ENCODE results near the gene RILPL1.
"Not testable (repeated sequence)": the region's sequence is repeated elsewhere in the genome, so short reads cannot be mapped to it uniquely, and the experiment has no call there.

RILPL1 gene

GRCh38 chr12:123492339-123493039 lies 41.0 kb downstream of the RILPL1 start:
- not testable (repeated sequence) for DNase-seq

GRCh38 chr12:123491481-123491880 lies 42.0 kb downstream of the RILPL1 start:
- DNase-seq: no peak

- no peak for DNase-seq
Measured at GRCh38 chr12:123491056-123491455, 42.5 kb downstream of the RILPL1 start.

DNA sequence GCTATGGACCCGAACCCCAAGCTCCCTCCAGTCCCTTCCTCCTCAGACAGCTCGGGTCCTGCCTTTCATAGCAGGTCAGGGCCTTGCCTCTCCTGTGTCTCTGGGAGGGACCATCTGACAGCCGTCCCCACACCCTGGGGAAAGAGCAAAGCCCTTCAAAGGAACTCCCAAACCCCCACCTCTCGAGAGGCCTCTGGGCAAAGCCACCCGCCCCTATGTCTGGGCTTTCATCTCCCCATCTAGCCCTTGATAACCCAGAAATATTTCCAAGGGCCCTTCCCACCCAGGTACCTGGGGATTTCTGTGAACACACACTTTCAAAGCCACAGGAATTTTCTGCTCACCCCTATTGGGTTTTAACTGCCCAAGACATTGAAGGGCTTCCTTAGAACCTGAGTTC lies 43.4 kb downstream of the RILPL1 start:
- DNase-seq: no peak

DNA sequence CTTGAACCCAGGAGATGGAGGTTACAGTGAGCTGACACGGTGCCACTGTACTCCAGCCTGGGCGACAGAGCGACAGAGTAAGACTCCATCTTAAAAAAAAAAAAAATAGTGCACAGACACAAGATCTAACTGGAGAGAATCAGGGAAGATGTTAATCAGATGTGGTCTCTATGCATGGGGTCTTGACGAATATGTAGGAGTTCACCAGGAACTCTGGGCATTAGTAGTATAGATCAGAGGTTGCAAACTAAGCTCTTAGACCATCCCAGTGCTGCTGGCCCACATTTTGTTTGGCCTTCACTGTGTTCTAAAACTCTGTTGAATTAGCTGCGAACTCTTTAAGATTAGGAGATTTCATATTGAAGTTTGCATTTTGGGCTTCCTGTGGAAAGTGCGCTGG lies 43.9 kb downstream of the RILPL1 start:
- no peak for DNase-seq

DNA sequence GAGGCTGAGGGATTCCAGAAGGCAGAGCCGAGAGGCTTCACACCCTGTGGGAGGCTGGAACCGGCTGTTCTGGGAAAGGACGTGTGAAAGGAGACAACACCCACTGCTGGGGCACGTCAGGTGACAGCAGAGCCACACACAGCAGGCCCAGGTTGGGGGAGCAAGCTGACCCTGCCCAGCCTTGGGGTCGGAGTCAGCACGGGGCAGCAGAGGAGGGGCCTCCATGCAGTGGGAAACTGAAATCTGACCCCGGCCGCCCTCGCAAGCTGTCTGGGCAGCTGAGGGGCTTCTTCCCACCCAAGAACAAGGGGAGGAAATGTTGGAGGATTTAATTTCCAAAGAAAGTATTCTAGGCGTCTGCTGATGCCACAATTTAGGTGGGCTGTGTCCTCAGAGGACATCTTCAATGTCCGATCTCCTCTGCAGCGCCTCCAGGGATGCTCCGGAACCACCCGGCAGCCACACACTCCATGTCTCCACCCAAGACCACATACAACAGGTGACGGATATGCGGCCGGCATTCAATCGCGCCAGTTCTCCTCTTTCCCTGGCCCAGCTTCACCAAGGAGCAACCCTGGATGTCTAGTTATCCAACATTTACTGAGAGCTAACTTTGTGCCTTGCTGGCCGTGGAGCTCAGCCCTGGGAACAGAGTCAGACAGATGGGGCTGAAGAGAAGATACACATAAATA lies 44.8 kb downstream of the RILPL1 start:
- no peak for DNase-seq

GRCh38 chr12:123487428-123487827 lies 46.1 kb downstream of the RILPL1 start:
- DNase-seq: no peak

DNA sequence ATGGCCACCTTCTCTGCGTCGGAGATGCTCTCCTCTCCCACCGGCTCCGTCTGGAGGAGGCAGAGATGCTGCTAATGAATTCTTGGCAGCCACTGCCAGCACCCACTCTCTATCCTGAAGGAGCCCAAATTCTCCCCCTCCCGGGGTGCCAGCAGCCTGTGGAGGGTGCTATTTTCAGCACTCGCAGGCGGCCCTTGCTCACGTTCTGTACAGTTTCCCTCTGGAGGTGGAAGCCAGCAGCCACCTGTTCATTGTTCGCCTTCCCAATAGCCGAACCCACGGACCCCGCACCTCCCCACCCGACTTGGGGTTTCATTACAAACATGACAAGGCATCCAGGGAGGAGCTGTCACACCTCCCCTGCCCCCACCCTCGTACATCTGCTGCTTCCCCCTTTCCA lies 47.8 kb downstream of the RILPL1 start:
- no peak for DNase-seq

GRCh38 chr12:123483602-123484248 lies 49.8 kb downstream of the RILPL1 start:
- no peak for DNase-seq

GRCh38 chr12:123482876-123483275 lies 50.6 kb downstream of the RILPL1 start:
- DNase-seq: no peak

- DNase-seq: not testable (repeated sequence)
Measured at GRCh38 chr12:123481251-123481650, 52.3 kb downstream of the RILPL1 start.

DNA sequence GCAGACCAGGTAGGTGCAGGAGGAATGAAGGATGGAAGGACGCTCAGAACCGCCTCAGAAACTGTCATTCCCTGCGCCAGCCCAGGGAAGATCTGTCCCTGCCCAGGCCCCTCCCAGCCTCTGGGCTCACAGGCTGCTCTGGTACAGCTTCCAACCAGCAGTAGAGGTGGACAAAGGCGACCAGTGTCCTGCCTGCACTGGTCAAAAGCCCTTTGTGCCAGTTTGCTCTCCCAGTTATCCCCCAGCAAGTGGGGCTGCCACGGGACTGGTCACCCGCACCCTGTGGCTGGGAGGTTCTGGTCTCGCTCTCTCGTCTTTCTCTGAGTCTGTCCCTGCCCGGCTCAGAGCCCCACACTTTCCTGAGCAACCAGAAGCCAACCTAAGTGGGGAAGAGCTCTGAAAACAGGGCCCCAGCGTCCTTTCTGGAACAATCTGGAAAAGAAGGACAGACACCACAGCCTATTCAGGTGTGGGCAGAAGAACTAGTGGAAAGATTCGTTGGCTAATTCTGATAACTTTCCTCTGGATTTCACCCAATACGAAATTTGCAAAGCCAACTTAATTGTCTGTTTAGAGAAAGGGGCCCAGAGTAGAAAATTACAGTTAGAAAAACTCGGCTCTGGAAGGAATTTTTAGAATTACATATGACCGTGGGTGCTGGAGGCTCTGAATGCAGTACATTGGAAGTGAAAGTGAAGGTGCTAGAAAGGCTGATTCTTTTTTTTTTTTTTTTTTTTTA lies 53.9 kb downstream of the RILPL1 start:
- no peak for DNase-seq

GRCh38 chr12:123478762-123479161 lies 54.8 kb downstream of the RILPL1 start:
- DNase-seq: no peak

DNA sequence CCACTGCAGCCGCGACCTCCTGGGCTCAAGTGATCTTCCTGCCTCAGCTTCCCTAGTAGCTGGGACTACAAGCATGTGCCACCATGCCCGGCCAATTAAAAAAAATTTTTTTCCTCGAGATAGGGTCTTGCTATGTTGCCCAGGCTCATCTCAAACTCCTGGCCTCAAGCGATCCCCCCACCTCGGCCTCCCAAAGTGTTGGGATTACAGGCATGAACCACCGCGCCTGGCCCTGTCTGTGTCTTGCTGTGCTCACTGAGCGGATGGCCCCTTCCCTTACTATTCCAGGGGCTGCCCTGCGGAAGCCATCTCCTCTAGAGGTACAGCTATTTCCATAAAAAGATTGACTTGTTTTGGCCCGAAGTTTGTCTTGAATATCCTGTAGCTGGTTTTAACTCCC lies 55.5 kb downstream of the RILPL1 start:
- DNase-seq: no peak

- no peak for DNase-seq
Measured at GRCh38 chr12:123475246-123475703, 58.2 kb downstream of the RILPL1 start.

DNA sequence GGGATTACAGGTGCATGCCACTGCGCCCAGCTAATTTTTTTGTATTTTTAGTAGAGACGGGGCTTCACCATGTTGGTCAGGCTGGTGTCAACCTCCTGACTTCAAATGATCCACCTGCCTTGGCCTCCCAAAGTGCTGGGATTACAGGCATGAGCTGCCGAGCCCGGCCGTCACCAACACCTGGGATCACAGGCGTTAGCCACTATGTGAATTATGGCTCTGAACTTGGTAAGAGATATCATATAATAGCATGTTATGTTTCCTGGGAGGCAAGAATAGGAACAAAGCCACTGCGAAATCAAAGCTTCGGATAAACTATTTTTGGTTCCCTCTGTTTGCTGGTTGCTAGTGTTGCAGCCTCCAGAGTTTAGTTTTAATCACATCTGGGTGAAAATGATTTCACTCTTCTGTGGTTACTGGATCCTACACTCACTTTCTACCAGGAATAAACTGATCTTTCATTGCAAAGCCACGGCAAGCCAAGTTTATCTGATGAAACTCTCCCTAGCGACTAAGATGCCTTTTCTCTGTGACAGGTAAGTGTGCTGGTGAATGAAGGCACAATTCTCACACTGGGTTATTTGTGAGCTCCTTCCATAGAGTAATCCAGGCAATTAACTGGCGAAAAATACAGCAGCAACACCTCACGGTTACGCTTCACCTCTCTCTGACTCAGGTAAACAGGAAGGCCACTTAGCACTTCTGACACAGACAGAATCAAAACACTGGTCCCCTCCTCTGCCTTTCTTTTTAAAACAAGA lies 58.9 kb downstream of the RILPL1 start:
- no peak for DNase-seq

DNA sequence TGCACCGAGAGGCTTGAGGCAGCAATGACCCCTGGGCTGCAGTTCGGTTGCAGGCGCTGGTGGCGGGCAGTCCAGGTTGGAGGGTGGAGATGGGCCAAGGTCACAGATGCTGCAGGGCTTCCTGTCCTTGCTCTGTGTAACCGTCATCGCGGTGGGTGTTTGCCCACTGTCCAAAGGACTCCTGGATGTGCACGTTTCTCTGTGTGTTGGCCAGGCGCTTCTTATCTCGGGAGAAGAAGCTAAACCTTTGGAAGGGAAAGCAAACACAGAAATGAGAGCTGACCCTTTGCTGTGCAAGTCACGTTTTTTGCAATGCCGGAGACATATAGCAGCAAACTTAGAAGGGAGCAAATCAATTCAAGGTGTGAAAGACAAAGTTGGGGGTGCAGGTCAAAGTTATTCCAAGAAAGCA lies 61.1 kb downstream of the RILPL1 start:
- DNase-seq: no peak

DNA sequence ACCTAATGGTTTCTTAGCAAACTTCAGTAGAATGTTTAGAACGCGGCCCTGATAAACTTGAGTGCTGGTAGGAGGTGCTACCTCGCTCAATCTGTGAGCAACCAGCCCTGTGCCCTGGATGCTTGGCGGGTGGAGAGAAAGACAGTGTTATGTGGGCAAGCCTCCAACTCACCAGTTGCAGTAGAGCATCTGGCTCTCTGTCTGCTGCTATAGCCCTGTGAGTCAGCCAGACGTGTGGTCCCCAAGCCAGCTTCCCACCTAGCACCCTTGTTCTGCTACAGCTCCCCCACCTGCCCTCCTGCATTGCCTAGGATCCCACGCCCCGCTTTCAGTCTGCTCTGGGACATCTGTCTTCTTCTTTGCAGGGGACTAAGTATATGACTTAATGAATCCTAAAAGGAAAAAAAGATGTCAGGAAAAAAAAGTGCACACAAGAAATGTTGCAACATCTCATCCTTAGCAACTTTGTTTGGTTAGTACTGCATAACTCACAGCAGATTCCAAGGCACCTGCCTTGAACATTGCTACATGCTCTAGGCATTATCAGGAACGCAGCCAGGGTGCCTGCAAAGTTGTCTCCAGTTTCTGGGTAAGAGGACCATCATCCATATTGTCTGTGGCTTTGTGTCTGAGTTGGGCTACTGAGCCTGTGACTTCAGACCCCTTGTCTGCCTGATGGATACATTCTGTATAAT lies 62.0 kb downstream of the RILPL1 start:
- no peak for DNase-seq

DNA sequence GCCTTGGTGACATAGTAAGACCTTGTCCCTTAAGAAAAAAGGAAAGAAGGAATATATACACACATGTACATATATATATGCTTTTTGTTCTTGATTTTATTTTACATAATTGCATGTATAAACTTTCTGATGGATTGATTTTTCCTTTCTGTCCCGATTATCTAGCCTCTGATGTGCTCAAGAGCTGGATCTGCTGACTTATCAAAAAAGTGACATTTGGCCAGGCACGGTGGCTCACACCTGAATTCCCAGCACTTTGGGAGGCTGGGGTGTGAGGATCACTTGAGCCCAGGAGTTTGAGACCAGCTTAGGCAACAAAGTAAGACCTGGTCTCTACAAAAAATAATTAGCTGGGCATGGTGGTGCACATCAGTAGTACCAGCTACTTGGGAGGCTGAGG lies 63.5 kb downstream of the RILPL1 start:
- no peak for DNase-seq

DNA sequence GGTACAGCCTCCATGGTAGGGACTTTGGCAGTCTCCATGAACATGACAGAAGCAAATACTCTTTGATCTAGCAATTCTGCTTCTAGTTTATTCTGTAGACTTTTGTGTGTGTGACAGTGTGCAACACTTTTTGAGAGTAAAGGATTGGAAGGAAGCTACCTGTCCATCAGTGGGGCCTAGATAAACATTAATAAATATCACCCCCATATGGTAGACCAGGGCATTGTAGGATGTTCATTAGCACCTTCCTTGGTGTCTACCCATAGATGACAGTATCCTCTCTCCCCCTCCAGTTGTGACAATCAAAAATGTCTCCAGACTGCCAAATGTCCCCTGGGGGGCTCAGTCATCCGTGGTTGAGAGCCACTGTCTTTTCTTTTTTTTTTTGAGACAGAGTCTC lies 64.7 kb downstream of the RILPL1 start:
- no peak for DNase-seq

DNA sequence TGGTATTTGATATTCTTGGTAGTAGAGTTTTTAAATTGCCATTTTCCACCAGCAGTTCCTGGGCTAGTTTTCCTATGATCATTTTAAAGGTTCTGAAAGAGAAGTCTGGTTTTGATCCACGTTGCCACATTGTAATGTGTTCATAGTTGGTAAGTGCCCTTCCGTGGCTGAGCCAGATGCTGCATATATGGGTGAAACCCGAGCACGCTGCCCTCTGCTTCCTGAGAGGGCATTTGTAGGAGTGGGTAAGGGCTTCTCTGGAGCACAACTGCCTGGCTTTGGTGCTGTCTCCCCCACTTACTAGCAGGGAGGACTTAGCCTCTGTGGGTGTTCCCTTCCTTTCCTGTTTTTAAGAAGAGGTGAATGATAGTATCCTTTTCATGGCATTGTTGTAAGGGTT lies 68.4 kb downstream of the RILPL1 start:
- DNase-seq: no peak

- not testable (repeated sequence) for DNase-seq
Measured at GRCh38 chr12:123463174-123463573, 70.3 kb downstream of the RILPL1 start.

Data from retina (tissue), 1 donor.